ENCODE measurements around the gene SCUBE2.

GRCh38 chr11:9089636-9090035, 1.8 kb downstream of the SCUBE2 start:
- no peak for TF ChIP-seq RAD21 (IDR thresholded peaks at IDR 0.05; ENCODE audit: low read length)
- no peak for TF ChIP-seq CTCF (conservative IDR thresholded peaks at IDR 0.05; ENCODE audit: low read depth, low read length)
- no peak for TF ChIP-seq MAZ (IDR thresholded peaks at IDR 0.05; ENCODE audit: borderline replicate concordance, low read depth, low read length)
- TF ChIP-seq POLR2A (IDR thresholded peaks at IDR 0.05; ENCODE audit: low read depth, low read length), result no peak
- TF ChIP-seq RCOR1 (IDR thresholded peaks at IDR 0.05; ENCODE audit: insufficient replicate concordance, low read length), result no peak
- TF ChIP-seq CHD1 (IDR thresholded peaks at IDR 0.05; ENCODE audit: low read depth, low read length), result no peak
- no peak for TF ChIP-seq SMC3 (IDR thresholded peaks at IDR 0.05; ENCODE audit: low read depth, low read length)
- TF ChIP-seq USF2 (IDR thresholded peaks at IDR 0.05; ENCODE audit: low read depth, low read length), result no peak
- no peak for TF ChIP-seq CEBPB (IDR thresholded peaks at IDR 0.05; ENCODE audit: low read depth, low read length)
- no peak for TF ChIP-seq FOS (IDR thresholded peaks at IDR 0.05; ENCODE audit: low read depth, low read length)
- TF ChIP-seq MAFK (IDR thresholded peaks at IDR 0.05; ENCODE audit: low read depth, low read length), result no peak
- no peak for TF ChIP-seq MXI1 (IDR thresholded peaks at IDR 0.05; ENCODE audit: borderline replicate concordance, low read depth, low read length)
- TF ChIP-seq BHLHE40 (IDR thresholded peaks at IDR 0.05; ENCODE audit: low read depth, low read length), result no peak
- no peak for TF ChIP-seq NFE2L2 (IDR thresholded peaks at IDR 0.05; ENCODE audit: low read depth, low read length)

Data from IMR-90 (cell line).